Motor neuron (in vitro differentiated cells): Measurements from ENCODE around the gene ALAS1. TPM values are rescaled to one million over a fixed set of nuclear protein-coding genes. Genes with fewer than 3 reads are reported as not detected.
"Not testable (repeated sequence)": the region's sequence is repeated elsewhere in the genome, so short reads cannot be mapped to it uniquely, and the experiment has no call there.

Experiments used
- ATAC-seq, 8 experiments: fragments of 200-7000 bp; cut with Tn5 transposase; replicated peaks in 6 of 8; 2 replicates each; pipeline ENCODE4 v1.8.0; 2021; ENCODE audit warnings: mild to moderate bottlenecking in 8 of 8, moderate library complexity in 8 of 8
- H3K27ac ChIP-seq, 2 donors: fragments of 250-450 bp; sonication (Bioruptor Pico); 2 replicates each; pipeline ENCODE4 v1.9.0; 2021; ENCODE audit warnings: antibody characterized with exemption in 2 of 2, mild to moderate bottlenecking in 2 of 2, moderate library complexity in 1 of 2
- H3K4me1 ChIP-seq, 2 donors: fragments of 250-450 bp; sonication (Bioruptor Pico); replicated peaks in 1 of 2; 2 replicates each; pipeline ENCODE4 v1.6.1; 2021; ENCODE audit warnings: antibody characterized with exemption in 2 of 2, mild to moderate bottlenecking in 2 of 2, moderate library complexity in 1 of 2
- H3K4me3 ChIP-seq, 5 donors: fragments of 250-450 bp; sonication (Bioruptor Pico); 2 replicates each; pipeline ENCODE4 v1.9.0; 2021; ENCODE audit warnings: antibody characterized with exemption in 5 of 5, mild to moderate bottlenecking in 5 of 5, moderate library complexity in 4 of 5
- WGBS, 10 experiments: fragments of 450-650 bp; shearing (Covaris generic); methylation state at CpG; one replicate each; pipeline ENCODE4 v1.0.0; 2022; 5-methylcytosine and 5-hydroxymethylcytosine counted together
- in situ Hi-C, 9 experiments: fragments of 400-800 bp; cut with MboI; loops; one replicate each; pipeline ENCODE4 v1.15.0; 2021; ENCODE audit warnings: low sequenced_read_pairs in 9 of 9, low pct_unique_long_range_greater_than_20kb in 2 of 9; ENCODE audit not compliant: unreplicated experiment in 9 of 9
- total RNA-seq, 8 experiments: library from RNA; unstranded; fragments of 300-600 nt; gene quantifications; 2 replicates each; pipeline versions ENCODE4 v1.2.3 to v1.2.4, GENCODE V29; 2022

ALAS1 gene
- 10 to 100 TPM; 30.0 to 51.1 (median 37.6) TPM for total RNA-seq

- Histone ChIP-seq H3K27ac (peak within 1 kb of the TSS; percentile 68 to 77), H3K4me1 (peaks cover 13 to 14% of the 10 kb centered on the region in 2 donors), H3K4me3 (peak within 1 kb of the TSS; percentile 79 to 100 (median 94))
- 0 to 6% (median 0%) methylated on average over 1 to 8 of the region's 71 CpGs; no CpG with 5 or more reads in 5 of the 10 experiments for WGBS, 10 experiments
- in situ Hi-C loops = no loop called here
- ATAC-seq = peak; percentile 76 to 96 (median 95)
These were observed at the start of gene ALAS1 for GRCh38 chr3:52197842-52198625. Gene ALAS1, plus strand, starts transcription at chr3:52198160. Its CDS starts 1,082 bp downstream, at chr3:52199242.

GRCh38 chr3:52149021-52149420 lies 48.9 kb upstream of the ALAS1 start:
- in situ Hi-C loops = loop anchor here in 7 of 9 experiments (10.0 to 25.0 kb wide), 2 partner anchors 137 to 144 kb away; no protein-coding TSS in a partner anchor
- WGBS, 10 experiments = 60 to 100% (median 85%) methylated on average over 1 to 4 of the region's 8 CpGs; no CpG with 5 or more reads in 3 of the 10 experiments
- ATAC-seq = no peak
- H3K4me1 ChIP-seq = peaks cover 2 to 6% of the 10 kb centered on the region in 2 donors
- H3K27ac ChIP-seq = no peak overlapping the region
- H3K4me3 ChIP-seq = no peak overlapping the region

- in situ Hi-C loops = loop anchor here in 7 of 9 experiments (10.0 to 25.0 kb wide), 2 partner anchors 137 to 145 kb away; no protein-coding TSS in a partner anchor
- no peak for ATAC-seq
- Histone ChIP-seq H3K4me1 (peaks cover 0 to 4% of the 10 kb centered on the region in 2 donors), H3K27ac (no peak overlapping the region), H3K4me3 (no peak overlapping the region)
- WGBS, 10 experiments = 90 to 100% (median 97%) methylated on average over 1 to 7 of the region's 11 CpGs; no CpG with 5 or more reads in 4 of the 10 experiments
These were observed 48.2 kb upstream of the ALAS1 start for GRCh38 chr3:52149726-52150125.

- WGBS, 10 experiments = 20 to 100% (median 92%) methylated on average over 1 to 2 of the region's 3 CpGs; no CpG with 5 or more reads in 5 of the 10 experiments
- H3K4me3 ChIP-seq = no peak overlapping the region
- H3K4me1 ChIP-seq = peaks cover 3 to 4% of the 10 kb centered on the region in 2 donors
- no peak overlapping the region for H3K27ac ChIP-seq
- in situ Hi-C loops = no loop called here
- ATAC-seq = no peak
These were observed 47.6 kb upstream of the ALAS1 start for GRCh38 chr3:52150357-52150756.

- no peak for ATAC-seq
- in situ Hi-C loops = no loop called here
These were observed 47.1 kb upstream of the ALAS1 start for GRCh38 chr3:52150860-52151259.

GRCh38 chr3:52151991-52152390 lies 46.0 kb upstream of the ALAS1 start:
- in situ Hi-C loops, H3K4me1 ChIP-seq, ATAC-seq, H3K27ac ChIP-seq, H3K4me3 ChIP-seq: not testable (repeated sequence)
- 100% methylated on average over 1 to 2 of the region's 4 CpGs; no CpG with 5 or more reads in 5 of the 10 experiments for WGBS, 10 experiments

More at GRCh38 chr3:52150860-52151259, 47.1 kb upstream of the ALAS1 start:
- 80 to 100% (median 96%) methylated on average over 1 to 4 of the region's 4 CpGs; no CpG with 5 or more reads in 3 of the 10 experiments for WGBS, 10 experiments
- Histone ChIP-seq H3K4me3 (no peak overlapping the region), H3K4me1 (peaks cover 3 to 4% of the 10 kb centered on the region in 2 donors), H3K27ac (no peak overlapping the region)

GRCh38 chr3:52153389-52154096 lies 44.4 kb upstream of the ALAS1 start:
- Histone ChIP-seq H3K27ac (no peak overlapping the region), H3K4me3 (peak overlapping the region; percentile 76 to 82 (median 80)), H3K4me1 (peaks cover 3 to 4% of the 10 kb centered on the region in 2 donors)
- 0 to 80% (median 6%) methylated on average over 1 to 7 of the region's 18 CpGs; no CpG with 5 or more reads in 3 of the 10 experiments for WGBS, 10 experiments
- ATAC-seq = peak in 3 of 8 experiments; percentile 3 to 33 (median 28)
- in situ Hi-C loops = no loop called here

- 0 to 2% (median 0%) methylated on average over 5 to 38 of the region's 83 CpGs; no CpG with 5 or more reads in 5 of the 10 experiments for WGBS, 10 experiments
- peak; percentile 91 to 97 (median 97) for ATAC-seq
- Histone ChIP-seq H3K4me3 (peak within 1 kb of the TSS; percentile 76 to 82 (median 80)), H3K27ac (peak within 1 kb of the TSS; percentile 85 to 87), H3K4me1 (peaks cover 3 to 4% of the 10 kb centered on the region in 2 donors)
- in situ Hi-C loops = no loop called here
These were observed 43.5 kb upstream of the ALAS1 start, which contains the start of gene POC1A for GRCh38 chr3:52154135-52155094. Gene POC1A, minus strand, starts transcription at chr3:52154423. Its CDS starts 51 bp downstream, at chr3:52154372.

- WGBS, 10 experiments = 80 to 100% (median 97%) methylated on average over 1 to 4 of the region's 4 CpGs; no CpG with 5 or more reads in 2 of the 10 experiments
- Histone ChIP-seq H3K27ac (no peak overlapping the region), H3K4me1 (peaks cover 3 to 4% of the 10 kb centered on the region in 2 donors), H3K4me3 (no peak overlapping the region)
- in situ Hi-C loops = no loop called here
- no peak for ATAC-seq
These were observed 42.0 kb upstream of the ALAS1 start for GRCh38 chr3:52155912-52156311.

- Histone ChIP-seq H3K27ac (no peak overlapping the region), H3K4me3 (no peak overlapping the region), H3K4me1 (peaks cover 0 to 3% of the 10 kb centered on the region in 2 donors)
- 0 to 50% (median 11%) methylated on average over 1 of the region's 1 CpG; no CpG with 5 or more reads in 2 of the 10 experiments for WGBS, 10 experiments
- in situ Hi-C loops = no loop called here
- ATAC-seq = no peak
These were observed 38.5 kb upstream of the ALAS1 start for GRCh38 chr3:52159503-52159902.

- H3K4me3 ChIP-seq = no peak overlapping the region
- WGBS, 10 experiments = 66 to 100% (median 97%) methylated on average over 1 to 3 of the region's 7 CpGs; no CpG with 5 or more reads in 6 of the 10 experiments
- H3K4me1 ChIP-seq = no peaks in the 10 kb centered on the region
- H3K27ac ChIP-seq = no peak overlapping the region
- peak in 1 of 8 experiments; percentile 16 for ATAC-seq
- in situ Hi-C loops = no loop called here
These were observed 35.6 kb upstream of the ALAS1 start for GRCh38 chr3:52162250-52162872.
